NCI-H2196 treated with DMSO at 0.1 percent for 48 hours (cell line): ENCODE measurements around the gene TBC1D7.
"Not testable (repeated sequence)": the region's sequence is repeated elsewhere in the genome, so short reads cannot be mapped to it uniquely, and the experiment has no call there.

ENCODE experiments used
- DNase-seq: peaks from one replicate; lab custom pipeline; 2025; ENCODE audit not compliant: unreplicated experiment; lab: John Stamatoyannopoulos, UW

Gene TBC1D7

DNA sequence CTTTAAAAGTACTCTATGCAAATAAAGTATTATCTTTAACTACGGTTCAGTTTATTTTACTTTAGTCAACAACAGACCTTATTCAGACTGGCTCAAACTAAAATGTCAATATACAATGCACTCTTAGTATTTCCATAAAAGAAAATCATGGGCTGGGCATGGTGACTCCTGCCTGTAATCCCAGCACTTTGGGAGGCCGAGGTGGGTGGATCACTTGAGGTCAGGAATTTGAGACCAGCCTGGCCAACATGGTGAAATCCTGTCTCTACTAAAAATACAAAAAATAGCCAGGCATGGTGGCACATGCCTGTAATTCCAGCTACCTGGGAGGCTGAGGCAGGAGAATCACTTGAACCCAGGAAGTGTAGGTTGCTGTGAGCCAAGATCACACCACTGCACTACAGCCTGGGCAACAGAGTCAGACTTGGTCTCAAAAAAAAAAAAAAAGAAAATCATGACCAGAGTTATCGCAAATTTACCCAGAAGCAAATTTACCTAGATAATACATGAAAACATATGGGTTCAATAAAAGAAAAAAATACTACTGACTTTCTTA, 2.2 kb downstream of the TBC1D7 start:
- DNase-seq: not testable (repeated sequence)

GRCh38 chr6:13319891-13320564, 8.3 kb downstream of the TBC1D7 start:
- no peak for DNase-seq

GRCh38 chr6:13318821-13319220, 9.5 kb downstream of the TBC1D7 start:
- DNase-seq: no peak

DNA sequence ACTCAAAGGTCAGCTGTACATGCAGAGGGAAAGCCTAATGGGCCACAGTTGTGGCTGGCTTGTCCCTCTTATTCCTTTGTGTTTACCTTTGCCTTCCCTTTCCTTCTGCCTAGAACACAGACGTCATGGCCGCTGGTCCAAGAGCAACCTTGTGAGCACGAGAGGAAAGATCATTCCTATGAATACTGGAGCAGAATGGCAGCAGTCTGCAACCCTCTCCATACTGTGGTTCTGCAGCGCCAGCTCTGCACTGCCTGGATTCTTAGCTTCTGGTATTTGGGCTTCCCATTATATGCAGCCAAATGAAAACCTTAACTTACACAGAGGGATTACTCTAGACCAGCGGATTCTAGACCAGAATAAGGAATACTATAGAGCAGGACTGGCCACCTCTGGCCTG, 12.4 kb downstream of the TBC1D7 start:
- DNase-seq: no peak

- DNase-seq: no peak
These were observed 13.5 kb downstream of the TBC1D7 start for GRCh38 chr6:13314806-13315205.

DNA sequence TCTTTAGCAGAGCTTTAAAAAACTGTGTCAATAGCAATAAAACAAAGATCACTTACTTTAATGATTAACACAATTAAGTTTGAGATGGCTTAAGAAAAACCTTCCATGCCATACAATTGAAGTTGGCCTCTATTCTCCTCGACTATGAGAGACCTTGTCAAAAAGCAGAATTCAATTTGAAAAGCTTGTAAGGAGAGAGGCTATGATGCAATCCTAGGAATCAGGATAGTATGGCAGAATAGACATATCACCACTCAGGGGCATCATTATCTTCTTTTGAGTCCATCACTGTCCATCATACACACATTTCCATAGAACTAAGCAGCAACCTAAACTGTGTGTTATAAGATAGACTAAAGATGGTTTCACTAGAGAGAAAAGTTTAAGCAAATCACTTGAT, 17.2 kb downstream of the TBC1D7 start:
- DNase-seq: no peak

DNA sequence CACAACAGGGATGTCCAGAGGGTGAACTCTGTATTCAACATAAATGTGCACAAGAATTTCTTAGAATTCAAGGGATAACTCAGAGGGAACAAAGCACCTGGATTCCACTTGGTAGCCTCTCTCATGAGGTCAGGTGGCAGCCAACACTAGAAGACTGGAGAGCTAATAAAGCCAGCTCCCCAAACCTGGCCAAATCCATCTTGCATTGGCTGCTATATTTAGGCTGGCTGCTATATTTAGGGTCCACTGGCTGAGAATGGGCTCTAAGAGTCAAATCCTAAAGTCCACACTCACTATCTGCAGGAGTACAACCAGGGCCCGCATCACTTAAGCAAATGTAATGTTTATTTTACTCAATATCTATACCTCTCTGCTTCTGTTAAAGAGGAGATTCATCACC, 20.0 kb downstream of the TBC1D7 start:
- no peak for DNase-seq

DNA sequence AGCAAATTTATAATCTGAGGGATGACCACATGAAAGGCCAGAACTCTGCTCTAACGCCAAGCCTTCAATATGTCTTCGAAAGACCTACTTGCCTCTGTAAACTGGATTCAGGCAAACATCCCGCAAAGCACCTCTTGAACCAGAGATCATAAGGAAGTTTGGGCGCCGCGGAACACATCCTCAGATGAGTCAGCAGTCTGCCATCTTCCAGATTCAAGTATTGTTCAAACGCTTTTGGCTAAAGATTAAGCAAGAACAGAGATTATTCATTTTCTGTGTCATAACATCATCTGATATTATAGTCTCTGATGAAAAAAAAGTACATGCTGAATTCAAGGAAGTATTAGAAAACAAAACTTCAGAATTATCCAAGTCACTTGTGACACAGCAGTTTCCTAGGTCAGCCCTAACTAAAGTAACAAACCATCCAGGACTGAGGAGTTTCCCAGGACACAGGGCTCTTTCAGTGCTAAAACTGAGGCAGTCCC, 20.8 kb downstream of the TBC1D7 start:
- DNase-seq: no peak

GRCh38 chr6:13305791-13306190, 22.5 kb downstream of the TBC1D7 start:
- DNase-seq: no peak

GRCh38 chr6:13305288-13305687, 23.0 kb downstream of the TBC1D7 start:
- no peak for DNase-seq

GRCh38 chr6:13304580-13305260, 23.6 kb downstream of the TBC1D7 start:
- no peak for DNase-seq

- no peak for DNase-seq
These were observed 24.2 kb downstream of the TBC1D7 start for GRCh38 chr6:13304101-13304500.

- DNase-seq: no peak
These were observed 24.7 kb downstream of the TBC1D7 start for GRCh38 chr6:13303668-13304017.

GRCh38 chr6:13302751-13303667, 25.3 kb downstream of the TBC1D7 start:
- peak; percentile 81 for DNase-seq

- DNase-seq: no peak
These were observed 26.0 kb downstream of the TBC1D7 start for GRCh38 chr6:13302291-13302690.

GRCh38 chr6:13300643-13301590, 27.4 kb downstream of the TBC1D7 start:
- DNase-seq: no peak

DNA sequence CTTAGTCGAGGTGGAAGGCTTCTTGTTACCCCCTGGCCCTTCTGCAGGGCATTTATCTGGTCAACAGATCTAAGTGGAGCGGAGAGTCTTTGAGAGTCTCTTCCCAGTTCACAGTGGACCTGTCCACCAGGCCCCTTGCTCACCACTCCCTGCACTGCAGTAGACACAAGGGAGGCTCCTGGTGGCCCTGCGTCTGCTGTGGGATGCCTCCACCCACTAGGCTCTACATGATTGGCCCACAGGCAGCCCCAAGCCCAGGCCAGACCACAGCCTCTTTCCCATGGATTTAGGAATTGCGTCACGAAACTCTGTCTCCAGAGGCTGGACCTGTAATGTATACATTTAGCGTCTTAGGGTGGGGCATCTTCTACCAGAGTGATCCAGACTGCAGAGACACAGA, 28.4 kb downstream of the TBC1D7 start:
- DNase-seq: no peak

- no peak for DNase-seq
These were observed 28.9 kb downstream of the TBC1D7 start for GRCh38 chr6:13299403-13299821.

DNA sequence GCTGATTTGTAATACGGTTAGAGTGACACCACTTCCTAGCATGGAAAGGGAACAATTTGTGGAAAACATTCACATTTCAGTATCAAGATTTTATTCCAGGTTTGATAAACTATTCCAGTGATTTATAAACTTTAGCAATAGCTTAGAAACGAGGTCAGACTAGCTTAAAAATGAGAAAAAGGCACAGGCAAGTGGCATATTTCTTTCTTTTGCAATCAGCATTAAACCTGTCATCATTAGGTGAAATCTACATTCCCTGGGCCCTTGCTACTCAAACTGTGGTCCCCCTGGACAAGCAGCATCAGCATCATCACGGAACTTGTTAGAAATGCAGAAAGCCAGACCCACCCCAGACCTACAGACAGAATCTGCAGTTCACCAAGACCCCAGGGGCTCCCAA, 29.9 kb downstream of the TBC1D7 start:
- no peak for DNase-seq

- no peak for DNase-seq
These were observed 30.9 kb downstream of the TBC1D7 start for GRCh38 chr6:13297391-13297790.
